Panc1 (cell line): ENCODE data around the gene HTATSF1.

Experiments used
- POLR2AphosphoS5 ChIP-seq: IDR thresholded peaks from 2 replicates; pipeline ENCODE4 v1.6.1; 2012; ENCODE audit warnings: mild to moderate bottlenecking, low read depth, low read length, moderate library complexity
- SIN3A ChIP-seq: IDR thresholded peaks from 2 replicates; pipeline ENCODE4 v1.6.1; 2012; ENCODE audit warnings: low read depth, mild to moderate bottlenecking, low read length, moderate library complexity, borderline replicate concordance; ENCODE audit not compliant: insufficient read depth
- TF ChIP-seq, protein P1 (sequence below): fragments of 450-650 bp; IDR thresholded peaks from 2 replicates; pipeline ENCODE4 v1.5.1; 2017; ENCODE audit warnings: mild to moderate bottlenecking
- TF ChIP-seq, protein P2 (sequence below), 2 experiments: IDR thresholded peaks; 2 replicates each; pipeline ENCODE4 v1.6.1; 2011 to 2012; ENCODE audit warnings: low read depth in 2 of 2, control low read depth in 1 of 2, low read length in 1 of 2, mild to moderate bottlenecking in 1 of 2, moderate library complexity in 1 of 2; ENCODE audit not compliant: insufficient read depth in 1 of 2

- TF ChIP-seq POLR2AphosphoS5 (no peak), SIN3A (no peak)
- TF ChIP-seq, protein P1, sequence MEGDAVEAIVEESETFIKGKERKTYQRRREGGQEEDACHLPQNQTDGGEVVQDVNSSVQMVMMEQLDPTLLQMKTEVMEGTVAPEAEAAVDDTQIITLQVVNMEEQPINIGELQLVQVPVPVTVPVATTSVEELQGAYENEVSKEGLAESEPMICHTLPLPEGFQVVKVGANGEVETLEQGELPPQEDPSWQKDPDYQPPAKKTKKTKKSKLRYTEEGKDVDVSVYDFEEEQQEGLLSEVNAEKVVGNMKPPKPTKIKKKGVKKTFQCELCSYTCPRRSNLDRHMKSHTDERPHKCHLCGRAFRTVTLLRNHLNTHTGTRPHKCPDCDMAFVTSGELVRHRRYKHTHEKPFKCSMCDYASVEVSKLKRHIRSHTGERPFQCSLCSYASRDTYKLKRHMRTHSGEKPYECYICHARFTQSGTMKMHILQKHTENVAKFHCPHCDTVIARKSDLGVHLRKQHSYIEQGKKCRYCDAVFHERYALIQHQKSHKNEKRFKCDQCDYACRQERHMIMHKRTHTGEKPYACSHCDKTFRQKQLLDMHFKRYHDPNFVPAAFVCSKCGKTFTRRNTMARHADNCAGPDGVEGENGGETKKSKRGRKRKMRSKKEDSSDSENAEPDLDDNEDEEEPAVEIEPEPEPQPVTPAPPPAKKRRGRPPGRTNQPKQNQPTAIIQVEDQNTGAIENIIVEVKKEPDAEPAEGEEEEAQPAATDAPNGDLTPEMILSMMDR = no peak
- TF ChIP-seq, protein P2, sequence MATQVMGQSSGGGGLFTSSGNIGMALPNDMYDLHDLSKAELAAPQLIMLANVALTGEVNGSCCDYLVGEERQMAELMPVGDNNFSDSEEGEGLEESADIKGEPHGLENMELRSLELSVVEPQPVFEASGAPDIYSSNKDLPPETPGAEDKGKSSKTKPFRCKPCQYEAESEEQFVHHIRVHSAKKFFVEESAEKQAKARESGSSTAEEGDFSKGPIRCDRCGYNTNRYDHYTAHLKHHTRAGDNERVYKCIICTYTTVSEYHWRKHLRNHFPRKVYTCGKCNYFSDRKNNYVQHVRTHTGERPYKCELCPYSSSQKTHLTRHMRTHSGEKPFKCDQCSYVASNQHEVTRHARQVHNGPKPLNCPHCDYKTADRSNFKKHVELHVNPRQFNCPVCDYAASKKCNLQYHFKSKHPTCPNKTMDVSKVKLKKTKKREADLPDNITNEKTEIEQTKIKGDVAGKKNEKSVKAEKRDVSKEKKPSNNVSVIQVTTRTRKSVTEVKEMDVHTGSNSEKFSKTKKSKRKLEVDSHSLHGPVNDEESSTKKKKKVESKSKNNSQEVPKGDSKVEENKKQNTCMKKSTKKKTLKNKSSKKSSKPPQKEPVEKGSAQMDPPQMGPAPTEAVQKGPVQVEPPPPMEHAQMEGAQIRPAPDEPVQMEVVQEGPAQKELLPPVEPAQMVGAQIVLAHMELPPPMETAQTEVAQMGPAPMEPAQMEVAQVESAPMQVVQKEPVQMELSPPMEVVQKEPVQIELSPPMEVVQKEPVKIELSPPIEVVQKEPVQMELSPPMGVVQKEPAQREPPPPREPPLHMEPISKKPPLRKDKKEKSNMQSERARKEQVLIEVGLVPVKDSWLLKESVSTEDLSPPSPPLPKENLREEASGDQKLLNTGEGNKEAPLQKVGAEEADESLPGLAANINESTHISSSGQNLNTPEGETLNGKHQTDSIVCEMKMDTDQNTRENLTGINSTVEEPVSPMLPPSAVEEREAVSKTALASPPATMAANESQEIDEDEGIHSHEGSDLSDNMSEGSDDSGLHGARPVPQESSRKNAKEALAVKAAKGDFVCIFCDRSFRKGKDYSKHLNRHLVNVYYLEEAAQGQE (IDR thresholded peaks at IDR 0.05; ENCODE audit: insufficient read depth in 1 of 2, low read depth in 2 of 2, low read length in 1 of 2) = no peak
These were observed 58.3 kb downstream of the HTATSF1 start for GRCh38 chrX:136555694-136556093.
